Left lung (tissue), 14 donors: ENCODE results near the gene PCDHA11. TPM values are rescaled to one million over a fixed set of nuclear protein-coding genes. Genes with fewer than 3 reads are reported as not detected.
"Not testable (repeated sequence)": the region's sequence is repeated elsewhere in the genome, so short reads cannot be mapped to it uniquely, and the experiment has no call there.

Source experiments
- ATAC-seq: fragments of 200-7000 bp; cut with Tn5 transposase; one replicate; pipeline ENCODE4 v1.9.1; 2020; ENCODE audit warnings: moderate library complexity
- DNase-seq, 4 donors: peaks; one replicate each; pipeline ENCODE4 v3.0.0-alpha.2; 2013 to 2020
- H3K27ac ChIP-seq, 2 donors: fragments of 200-600 bp; sonication (generic) in 1 of 2; one replicate each; pipeline versions ENCODE4 v1.5.0 to v1.8.0; 2020 to 2021
- H3K27me3 ChIP-seq, 2 donors: fragments of 200-600 bp; sonication (generic) in 1 of 2; one replicate each; pipeline versions ENCODE4 v1.5.0 to v1.8.0; 2020 to 2021
- H3K36me3 ChIP-seq, 2 donors: fragments of 200-600 bp; sonication (generic) in 1 of 2; one replicate each; pipeline versions ENCODE4 v1.5.0 to v1.8.0; 2020 to 2021
- H3K4me1 ChIP-seq, 2 donors: fragments of 200-600 bp; one replicate each; pipeline ENCODE4 v1.8.0; 2021
- H3K4me3 ChIP-seq, 2 donors: fragments of 200-600 bp; sonication (generic) in 1 of 2; one replicate each; pipeline versions ENCODE4 v1.5.0 to v1.8.0; 2020 to 2021; ENCODE audit warnings: mild to moderate bottlenecking in 1 of 2
- H3K9me3 ChIP-seq, 2 donors: fragments of 200-600 bp; sonication (generic) in 1 of 2; one replicate each; pipeline versions ENCODE4 v1.5.0 to v1.8.0; 2020 to 2021
- CTCF ChIP-seq, 2 donors: fragments of 200-600 bp; sonication (generic) in 1 of 2; IDR thresholded peaks; one replicate each; pipeline versions ENCODE4 v1.5.0 to v1.8.0; 2021; ENCODE audit warnings: antibody characterized with exemption in 2 of 2
- intact Hi-C, 2 donors: fragments of 100-400 bp; cut with DNase I; formaldehyde crosslinking; loops; one replicate each; pipeline versions ENCODE4 v1.11.2 to v1.14.2; 2022
- long read RNA-seq, 12 donors: library from polyadenylated mRNA in 2 of 12; unstranded in 2 of 12; transcript quantifications; one replicate each; pipeline ENCODE4 v2.0.0 and lab custom pipeline, GENCODE V29; 2019 to 2026
- polyA plus RNA-seq, 6 donors: library from polyadenylated mRNA; unstranded; fragments of 120-200 nt; gene quantifications; one replicate each; pipeline ENCODE4 v1.2.1, GENCODE V29; 2013; ENCODE audit not compliant: insufficient read length in 6 of 6
- total RNA-seq, 2 donors: library from RNA; stranded (reverse); fragmentation: NEBNext Ultra II Directional; extraction: Animal tissue kit (Norgen Biotek cat#: 25700); gene quantifications; one replicate each; pipeline ENCODE4 v1.2.1, GENCODE V29; 2021
- donor health status: DM: no; HTN: yes; CAD: no.
- donor health status: DM: no; HTN: no; CAD: no.

PCDHA11 gene
- total RNA-seq (1 to 10 TPM; 1.4 to 1.5 TPM), polyA plus RNA-seq (under 1 TPM; 0.15 to 0.53 (median 0.27) TPM)
- long read RNA-seq, donor 1: 0 reads
- long read RNA-seq, donor 2: 0 reads
- long read RNA-seq, donor 3: 0 reads
- long read RNA-seq, donor 4: 0 reads
- long read RNA-seq, donor 5: 0 reads
- long read RNA-seq, donor 6: 0 reads
- long read RNA-seq, donor 7: 0 reads
- long read RNA-seq, donor 8: 0 reads
- long read RNA-seq, donor 9: 0 reads
- long read RNA-seq, donor 10: 0 reads
- long read RNA-seq, donor 11, transcript PCDHA11-202 (1 exons, 3,418 nt): major isoform, 6 of 6 reads
- long read RNA-seq, donor 11, partial matches to known transcripts: 0 of 6 reads
- long read RNA-seq, donor 11, other reads (novel, unspliced or antisense): 0 of 6 reads
- long read RNA-seq, donor 12: 0 reads

GRCh38 chr5:140868721-140869554 is at the start of gene PCDHA11:
PCDHA11 (plus strand) TSS chr5:140868957; CDS start chr5:140869104, 147 bp downstream.
- peaks cover 0 to 70% of the 10 kb centered on the region in 2 donors for H3K27me3 ChIP-seq
- H3K9me3 ChIP-seq: peaks cover 0 to 30% of the 10 kb centered on the region in 2 donors
- no peaks in the 10 kb centered on the region for H3K4me1 ChIP-seq
- DNase-seq (peak in 1 of 4 donors; percentile 18), ATAC-seq (peak; percentile 88)
- intact Hi-C loops: no loop called here
- H3K27ac ChIP-seq: no peak within 1 kb of the TSS
- no peak for TF ChIP-seq CTCF (IDR thresholded peaks at IDR 0.05)
- H3K4me3 ChIP-seq: peak within 1 kb of the TSS in 1 of 2 donors; percentile 25
- no peaks in the 10 kb centered on the region for H3K36me3 ChIP-seq

GRCh38 chr5:140821375-140822280 is 47.1 kb upstream of the PCDHA11 start, which contains the start of gene PCDHA5:
PCDHA5 (plus strand) TSS chr5:140821613.
- intact Hi-C loops: no loop called here
- H3K4me1 ChIP-seq: no peaks in the 10 kb centered on the region
- DNase-seq (peak in 1 of 4 donors; percentile 57), ATAC-seq (no peak)
- no peak within 1 kb of the TSS for H3K4me3 ChIP-seq
- H3K9me3 ChIP-seq: peaks cover 0 to 38% of the 10 kb centered on the region in 2 donors
- no peak within 1 kb of the TSS for H3K27ac ChIP-seq
- H3K36me3 ChIP-seq: no peaks in the 10 kb centered on the region
- H3K27me3 ChIP-seq: peaks cover 6 to 62% of the 10 kb centered on the region in 2 donors
- TF ChIP-seq CTCF (IDR thresholded peaks at IDR 0.05): peak in 1 of 2 donors; percentile 32

- Histone ChIP-seq H3K9me3 (peaks cover 0 to 36% of the 10 kb centered on the region in 2 donors), H3K36me3 (no peaks in the 10 kb centered on the region), H3K4me3 (no peak overlapping the region), H3K4me1 (no peaks in the 10 kb centered on the region), H3K27ac (no peak overlapping the region), H3K27me3 (peaks cover 11 to 68% of the 10 kb centered on the region in 2 donors)
- no peak for DNase-seq
- intact Hi-C loops: no loop called here
- no peak for TF ChIP-seq CTCF (IDR thresholded peaks at IDR 0.05)
- ATAC-seq: no peak
Observed at GRCh38 chr5:140822281-140822629, 46.5 kb upstream of the PCDHA11 start.

- H3K27me3 ChIP-seq: peaks cover 18 to 75% of the 10 kb centered on the region in 2 donors
- H3K9me3 ChIP-seq: peaks cover 0 to 41% of the 10 kb centered on the region in 2 donors
- H3K27ac ChIP-seq, H3K4me1 ChIP-seq, H3K36me3 ChIP-seq, ATAC-seq, H3K4me3 ChIP-seq, intact Hi-C loops: not testable (repeated sequence)
- DNase-seq: peak in 1 of 4 donors; percentile 71
Observed at GRCh38 chr5:140822969-140823368, 45.8 kb upstream of the PCDHA11 start.

- H3K27me3 ChIP-seq: peaks cover 21 to 79% of the 10 kb centered on the region in 2 donors
- no peak overlapping the region for H3K27ac ChIP-seq
- peaks cover 0 to 46% of the 10 kb centered on the region in 2 donors for H3K9me3 ChIP-seq
- intact Hi-C loops: no loop called here
- H3K4me3 ChIP-seq: no peak overlapping the region
- no peak for TF ChIP-seq CTCF (IDR thresholded peaks at IDR 0.05)
- no peaks in the 10 kb centered on the region for H3K4me1 ChIP-seq
- ATAC-seq (no peak), DNase-seq (peak in 1 of 4 donors; percentile 72)
- H3K36me3 ChIP-seq: no peaks in the 10 kb centered on the region
Observed at GRCh38 chr5:140823475-140823874, 45.3 kb upstream of the PCDHA11 start.
